Right atrium auricular region (tissue), 2 donors: ENCODE results near the gene CMTM4. TPM values are rescaled to one million over a fixed set of nuclear protein-coding genes. Genes with fewer than 3 reads are reported as not detected.

Experiments used
- DNase-seq: peaks from one replicate; pipeline ENCODE4 v3.0.0-alpha.2; 2019; ENCODE audit warnings: low spot score
- H3K27ac ChIP-seq, 2 donors: fragments of 200-600 bp; sonication (generic); 1 replicate in 1 of 2; 2 replicates in 1 of 2; pipeline ENCODE4 v1.5.1; 2016 to 2019
- H3K27me3 ChIP-seq, 2 donors: fragments of 200-600 bp; sonication (generic); one replicate each; pipeline versions ENCODE4 v1.5.1 to v1.6.0; 2017 to 2019
- H3K36me3 ChIP-seq: fragments of 200-600 bp; sonication (generic); one replicate; pipeline ENCODE4 v1.5.1; 2016
- H3K4me1 ChIP-seq, 2 donors: fragments of 200-600 bp; sonication (generic); one replicate each; pipeline versions ENCODE4 v1.5.1 to v1.6.0; 2017 to 2019
- H3K4me3 ChIP-seq, 2 donors: fragments of 200-600 bp; sonication (generic); 1 replicate in 1 of 2; 2 replicates in 1 of 2; pipeline ENCODE4 v1.5.1; 2017 to 2019; ENCODE audit warnings: mild to moderate bottlenecking in 1 of 2, moderate library complexity in 1 of 2
- H3K9me3 ChIP-seq, 2 donors: fragments of 200-600 bp; sonication (generic); one replicate each; pipeline ENCODE4 v1.5.1; 2019
- CTCF ChIP-seq, 2 donors: fragments of 200-600 bp; sonication (generic); IDR thresholded peaks; one replicate each; pipeline ENCODE4 v1.5.1; 2019; ENCODE audit warnings: antibody characterized with exemption in 2 of 2
- total RNA-seq, 2 donors: library from RNA; depleted of rRNA; stranded (reverse); fragments of >200 nt; gene quantifications; one replicate each; pipeline ENCODE4 v1.1.0, GENCODE V29; 2016

The CMTM4 gene
- total RNA-seq, 2 donors from 2014 or later, result 7.5 to 15.2 TPM

GRCh38 chr16:66661210-66661560 is 35.4 kb downstream of the CMTM4 start:
- Histone ChIP-seq H3K27me3 (no peaks in the 10 kb centered on the region), H3K36me3 (no peaks in the 10 kb centered on the region), H3K4me1 (peaks cover 0 to 30% of the 10 kb centered on the region in 2 donors), H3K27ac (peak overlapping the region; percentile 51 to 71), H3K4me3 (no peak overlapping the region), H3K9me3 (no peaks in the 10 kb centered on the region)
- TF ChIP-seq CTCF (IDR thresholded peaks at IDR 0.05), result no peak
- DNase-seq, result no peak

- Histone ChIP-seq H3K36me3 (no peaks in the 10 kb centered on the region), H3K9me3 (no peaks in the 10 kb centered on the region), H3K27ac (peak overlapping the region; percentile 51 to 71), H3K4me1 (peaks cover 0 to 30% of the 10 kb centered on the region in 2 donors), H3K27me3 (no peaks in the 10 kb centered on the region), H3K4me3 (no peak overlapping the region)
- TF ChIP-seq CTCF (IDR thresholded peaks at IDR 0.05), result peak in 1 of 2 donors; percentile 47
- peak; percentile 78 for DNase-seq
Measured at GRCh38 chr16:66660422-66661209, 35.9 kb downstream of the CMTM4 start.

- Histone ChIP-seq H3K9me3 (no peaks in the 10 kb centered on the region), H3K36me3 (no peaks in the 10 kb centered on the region), H3K4me1 (peaks cover 0 to 30% of the 10 kb centered on the region in 2 donors), H3K27me3 (no peaks in the 10 kb centered on the region), H3K4me3 (no peak overlapping the region), H3K27ac (no peak overlapping the region)
- no peak for TF ChIP-seq CTCF (IDR thresholded peaks at IDR 0.05)
- no peak for DNase-seq
Measured at GRCh38 chr16:66658860-66659190, 37.7 kb downstream of the CMTM4 start.

GRCh38 chr16:66658143-66658859 is 38.2 kb downstream of the CMTM4 start:
- no peak for DNase-seq
- Histone ChIP-seq H3K36me3 (no peaks in the 10 kb centered on the region), H3K9me3 (no peaks in the 10 kb centered on the region), H3K4me1 (peaks cover 0 to 30% of the 10 kb centered on the region in 2 donors), H3K27ac (no peak overlapping the region), H3K27me3 (no peaks in the 10 kb centered on the region), H3K4me3 (no peak overlapping the region)
- no peak for TF ChIP-seq CTCF (IDR thresholded peaks at IDR 0.05)

GRCh38 chr16:66656547-66656946 is 40.0 kb downstream of the CMTM4 start:
- no peak for DNase-seq
- Histone ChIP-seq H3K4me1 (peaks cover 0 to 18% of the 10 kb centered on the region in 2 donors), H3K36me3 (no peaks in the 10 kb centered on the region), H3K27ac (no peak overlapping the region), H3K9me3 (no peaks in the 10 kb centered on the region), H3K4me3 (no peak overlapping the region), H3K27me3 (no peaks in the 10 kb centered on the region)
- TF ChIP-seq CTCF (IDR thresholded peaks at IDR 0.05), result no peak
